Osteoblast (primary cell): Measurements from ENCODE around the gene GARS1. TPM values are rescaled to one million over a fixed set of nuclear protein-coding genes. Genes with fewer than 3 reads are reported as not detected.

Source experiments
- DNase-seq: peaks from one replicate; pipeline ENCODE4 v3.0.0; 2011; ENCODE audit warnings: low spot score, mixed read lengths; ENCODE audit not compliant: insufficient read length; ENCODE audit errors: missing footprints
- H2AFZ ChIP-seq: 2 replicates; pipeline ENCODE4 v1.6.0; 2011; ENCODE audit warnings: mild to moderate bottlenecking, low read length
- H3K27ac ChIP-seq: 2 replicates; pipeline ENCODE4 v1.5.1; 2011; ENCODE audit warnings: mild to moderate bottlenecking, low read depth, low read length, moderate library complexity
- H3K27me3 ChIP-seq: 2 replicates; pipeline ENCODE4 v1.6.0; 2012; ENCODE audit warnings: mild to moderate bottlenecking, control low read depth, inconsistent platforms, low read length, moderate library complexity; ENCODE audit not compliant: insufficient read depth
- H3K36me3 ChIP-seq: 2 replicates; pipeline ENCODE4 v1.5.1; 2011; ENCODE audit warnings: mild to moderate bottlenecking, low read length, control low read depth, moderate library complexity; ENCODE audit not compliant: insufficient read depth
- H3K4me1 ChIP-seq: 2 replicates; pipeline ENCODE4 v1.5.1; 2011; ENCODE audit warnings: mild to moderate bottlenecking, low read length, control low read depth, moderate library complexity; ENCODE audit not compliant: insufficient read depth
- H3K4me2 ChIP-seq: 2 replicates; pipeline ENCODE4 v1.6.0; 2011; ENCODE audit warnings: mild to moderate bottlenecking, low read length; ENCODE audit not compliant: insufficient read depth
- H3K4me3 ChIP-seq: fragments of 200-600 bp; sonication (generic); 3 replicates; pipeline ENCODE4 v1.5.1; 2012; ENCODE audit warnings: mild to moderate bottlenecking, low read length, inconsistent platforms; ENCODE audit not compliant: insufficient read depth
- H3K79me2 ChIP-seq: 2 replicates; pipeline ENCODE4 v1.6.0; 2012; ENCODE audit warnings: mild to moderate bottlenecking, low read length, control low read depth, inconsistent platforms; ENCODE audit not compliant: insufficient read depth
- H3K9me3 ChIP-seq: 2 replicates; pipeline ENCODE4 v1.5.1; 2011; ENCODE audit warnings: low read depth, low read length, control low read depth
- H4K20me1 ChIP-seq: 2 replicates; pipeline ENCODE4 v1.6.0; 2012; ENCODE audit warnings: mild to moderate bottlenecking, low read length, control low read depth; ENCODE audit not compliant: insufficient read depth
- CTCF ChIP-seq: IDR thresholded peaks from 2 replicates; pipeline ENCODE4 v1.5.1; 2011; ENCODE audit warnings: mild to moderate bottlenecking, low read depth, low read length, moderate library complexity; ENCODE audit errors: extremely low read depth
- total RNA-seq: library from RNA; depleted of rRNA; stranded (reverse); fragments of >200 nt; gene quantifications from 2 replicates; pipeline ENCODE4 v1.2.3, GENCODE V29; 2012

GARS1 gene
- total RNA-seq, 1 donor = 526 TPM

DNA sequence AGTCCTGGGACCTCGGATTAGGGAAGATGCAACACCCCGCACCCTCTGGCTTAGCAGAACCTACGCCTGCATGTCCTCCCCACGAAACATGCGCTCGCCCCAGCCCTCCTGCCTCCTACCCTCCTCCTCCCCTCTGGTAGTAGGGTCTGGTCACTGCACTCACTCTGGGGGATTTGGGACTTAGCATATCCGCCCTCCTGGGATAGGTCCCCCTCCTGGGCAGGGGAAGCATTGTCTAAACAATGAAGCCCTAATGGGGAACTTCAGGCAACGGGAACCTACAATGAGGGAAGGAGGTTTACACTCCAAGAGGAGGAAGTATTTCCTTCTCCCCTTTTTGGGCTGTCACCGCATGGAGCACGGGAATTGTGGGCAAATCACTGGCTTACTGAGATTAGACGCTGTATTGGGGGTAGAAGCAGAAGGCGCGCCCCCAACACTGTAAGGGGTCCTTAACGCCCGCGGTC, 86.7 kb downstream of the GARS1 start:
- no peak for DNase-seq
- Histone ChIP-seq H4K20me1 (no peaks in the 10 kb centered on the region), H3K27ac (no peak overlapping the region), H3K36me3 (no peaks in the 10 kb centered on the region), H2AFZ (no peak overlapping the region), H3K27me3 (peaks cover 80% of the 10 kb centered on the region), H3K79me2 (no peaks in the 10 kb centered on the region), H3K4me3 (no peak overlapping the region), H3K4me2 (no peak overlapping the region), H3K4me1 (no peaks in the 10 kb centered on the region), H3K9me3 (no peaks in the 10 kb centered on the region)
- TF ChIP-seq CTCF = no peak

GRCh38 chr7:30681815-30682211, 87.1 kb downstream of the GARS1 start:
- DNase-seq = no peak
- peaks cover 76% of the 10 kb centered on the region for H3K27me3 ChIP-seq
- no peak for TF ChIP-seq CTCF

GRCh38 chr7:30682212-30683083, 87.8 kb downstream of the GARS1 start, which contains the start of gene CRHR2:
CRHR2 (minus strand) TSS chr7:30682456; CDS start chr7:30682280, 176 bp downstream.
- H3K4me2 ChIP-seq = no peak within 1 kb of the TSS
- no peak for TF ChIP-seq CTCF
- H4K20me1 ChIP-seq = no peaks in the 10 kb centered on the region
- no peaks in the 10 kb centered on the region for H3K9me3 ChIP-seq
- H3K4me3 ChIP-seq = no peak within 1 kb of the TSS
- no peaks in the 10 kb centered on the region for H3K4me1 ChIP-seq
- H3K27ac ChIP-seq = no peak within 1 kb of the TSS
- no peak for DNase-seq
- no peaks in the 10 kb centered on the region for H3K79me2 ChIP-seq
- no peak within 1 kb of the TSS for H2AFZ ChIP-seq
- H3K36me3 ChIP-seq = no peaks in the 10 kb centered on the region
- H3K27me3 ChIP-seq = peaks cover 71% of the 10 kb centered on the region

More at GRCh38 chr7:30681815-30682211, 87.1 kb downstream of the GARS1 start:
- no peaks in the 10 kb centered on the region for H3K9me3 ChIP-seq
- H3K27ac ChIP-seq = no peak overlapping the region
- H3K4me3 ChIP-seq = no peak overlapping the region
- H3K79me2 ChIP-seq = no peaks in the 10 kb centered on the region
- no peaks in the 10 kb centered on the region for H3K36me3 ChIP-seq
- no peak overlapping the region for H2AFZ ChIP-seq
- H4K20me1 ChIP-seq = no peaks in the 10 kb centered on the region
- no peak overlapping the region for H3K4me2 ChIP-seq
- H3K4me1 ChIP-seq = no peaks in the 10 kb centered on the region

DNA sequence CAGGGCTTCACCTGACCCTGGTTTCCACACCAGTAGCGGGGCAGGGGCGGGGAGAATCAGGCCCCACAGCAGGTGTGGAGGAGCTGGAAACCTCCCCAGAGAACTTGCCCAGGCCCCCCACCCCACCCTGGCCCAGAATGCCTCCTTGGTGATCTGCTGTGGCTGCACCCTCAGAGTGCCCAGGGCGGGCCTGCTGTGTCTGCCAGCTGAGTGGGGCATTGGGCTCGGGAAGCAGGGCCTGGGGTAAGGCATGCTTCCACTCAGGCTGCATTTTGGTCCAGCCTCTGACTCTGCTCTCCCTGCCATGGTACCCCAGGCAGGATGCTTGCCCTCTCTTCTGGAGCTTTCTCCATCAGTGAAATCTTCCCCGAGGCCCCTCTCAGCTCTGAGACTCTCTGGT, 88.6 kb downstream of the GARS1 start:
- Histone ChIP-seq H3K4me3 (no peak overlapping the region), H4K20me1 (no peaks in the 10 kb centered on the region), H3K4me1 (no peaks in the 10 kb centered on the region), H3K9me3 (no peaks in the 10 kb centered on the region), H3K36me3 (no peaks in the 10 kb centered on the region), H3K27me3 (peaks cover 65% of the 10 kb centered on the region), H3K4me2 (no peak overlapping the region), H3K27ac (no peak overlapping the region), H3K79me2 (no peaks in the 10 kb centered on the region), H2AFZ (no peak overlapping the region)
- TF ChIP-seq CTCF = no peak
- no peak for DNase-seq

Other genes with a start within 250 kb of the GARS1 start
- 7.6 and 7.7 TPM in 2 replicates for gene NOD1, start 116.1 kb upstream of the GARS1 start, total RNA-seq
- gene GGCT, start 90.0 kb upstream of the GARS1 start, total RNA-seq = 24.2 and 26.8 TPM in 2 replicates
- not detected in 2 replicates for gene CRHR2, start 87.6 kb downstream of the GARS1 start, total RNA-seq
- gene INMT, start 157.3 kb downstream of the GARS1 start, total RNA-seq = 0.72 and 1.5 TPM in 2 replicates
- gene MINDY4, start 176.5 kb downstream of the GARS1 start, total RNA-seq = 8.5 and 10.5 TPM in 2 replicates